SK-N-MC (cell line): ENCODE measurements around the gene ERC2.

Experiments
- DNase-seq: peaks from one replicate; pipeline ENCODE4 v3.0.0-alpha.2; 2011; ENCODE audit warnings: low read depth, low spot score
- H3K27ac ChIP-seq: fragments of 200-600 bp; sonication (generic); 2 replicates; pipeline ENCODE4 v1.5.1; 2016; ENCODE audit warnings: mixed run types
- H3K36me3 ChIP-seq: fragments of 200-600 bp; sonication (generic); 2 replicates; pipeline ENCODE4 v1.6.1; 2017; ENCODE audit warnings: antibody characterized with exemption, low read length, mixed read lengths; ENCODE audit not compliant: insufficient read depth
- H3K4me3 ChIP-seq: fragments of 200-600 bp; sonication (generic); 2 replicates; pipeline ENCODE4 v1.5.1; 2016
- H3K9ac ChIP-seq: fragments of 200-600 bp; sonication (generic); 2 replicates; pipeline ENCODE4 v1.8.0; 2017; ENCODE audit warnings: mixed run types, mixed read lengths; ENCODE audit not compliant: insufficient read length
- H3K9me3 ChIP-seq: fragments of 200-600 bp; sonication (generic); 2 replicates; pipeline ENCODE4 v1.6.1; 2017; ENCODE audit warnings: low read depth, mild to moderate bottlenecking, antibody characterized with exemption, low read length, moderate library complexity, mixed read lengths
- EZH2 ChIP-seq: fragments of 200-600 bp; sonication (generic); IDR thresholded peaks from one replicate; pipeline ENCODE4 v1.6.1; 2017; ENCODE audit warnings: antibody characterized with exemption
- FOXP2 ChIP-seq: optimal IDR thresholded peaks from 2 replicates; pipeline ENCODE3; 2011; ENCODE audit warnings: mild to moderate bottlenecking, moderate library complexity; ENCODE audit not compliant: insufficient read depth; ENCODE audit errors: extremely low read length, control extremely low read depth
- POLR2AphosphoS5 ChIP-seq: IDR thresholded peaks from 2 replicates; pipeline ENCODE4 v1.6.1; 2012; ENCODE audit warnings: mild to moderate bottlenecking, low read depth, low read length, borderline replicate concordance

ERC2 gene

DNA sequence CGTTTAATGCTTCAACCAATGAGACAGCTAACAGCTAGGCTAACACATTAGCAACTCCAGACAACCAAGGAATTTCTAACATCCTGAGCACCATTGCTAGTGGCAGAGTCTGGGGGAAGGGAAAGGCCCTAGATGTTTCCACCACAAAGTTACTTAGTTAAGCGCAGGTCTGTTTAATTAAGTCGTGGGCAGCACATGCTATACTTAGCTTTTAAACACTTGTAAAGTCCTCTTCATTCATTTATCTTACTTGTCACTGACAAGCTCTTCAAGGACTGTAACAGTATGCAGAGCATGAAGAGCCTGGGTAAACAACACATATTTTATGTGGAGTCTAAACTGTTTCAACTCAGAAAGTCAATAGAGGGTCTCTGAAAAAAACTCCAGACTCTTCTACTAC, 760.0 kb downstream of the ERC2 start:
- H3K4me3 ChIP-seq: no peak overlapping the region
- H3K36me3 ChIP-seq: no peaks in the 10 kb centered on the region
- no peak overlapping the region for H3K9ac ChIP-seq
- no peaks in the 10 kb centered on the region for H3K9me3 ChIP-seq
- DNase-seq: no peak
- H3K27ac ChIP-seq: no peak overlapping the region
- no peak for TF ChIP-seq FOXP2
- TF ChIP-seq EZH2: no peak
- TF ChIP-seq POLR2AphosphoS5: no peak

DNA sequence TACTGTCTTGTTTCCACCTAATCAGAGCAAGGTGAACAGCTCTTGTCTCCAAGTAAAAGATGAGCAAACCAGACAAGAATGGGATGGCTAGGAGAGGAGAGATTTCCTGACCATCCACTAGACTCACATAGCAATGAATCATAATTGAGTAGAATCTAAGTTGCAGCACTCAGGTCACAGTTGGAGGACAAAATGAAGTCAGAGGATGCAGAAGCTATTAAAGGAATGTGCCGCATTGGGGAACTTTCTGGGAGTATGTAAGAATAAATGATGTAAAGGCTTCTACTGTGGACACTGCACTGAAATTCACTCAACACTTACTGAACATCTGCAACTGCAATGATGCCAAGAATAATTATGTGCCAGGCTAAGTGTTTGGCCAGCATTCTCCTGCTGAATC, 763.7 kb downstream of the ERC2 start:
- no peaks in the 10 kb centered on the region for H3K9me3 ChIP-seq
- no peak for TF ChIP-seq POLR2AphosphoS5
- no peak for TF ChIP-seq EZH2
- no peak for DNase-seq
- no peaks in the 10 kb centered on the region for H3K36me3 ChIP-seq
- H3K9ac ChIP-seq: no peak overlapping the region
- no peak overlapping the region for H3K4me3 ChIP-seq
- H3K27ac ChIP-seq: no peak overlapping the region

DNA sequence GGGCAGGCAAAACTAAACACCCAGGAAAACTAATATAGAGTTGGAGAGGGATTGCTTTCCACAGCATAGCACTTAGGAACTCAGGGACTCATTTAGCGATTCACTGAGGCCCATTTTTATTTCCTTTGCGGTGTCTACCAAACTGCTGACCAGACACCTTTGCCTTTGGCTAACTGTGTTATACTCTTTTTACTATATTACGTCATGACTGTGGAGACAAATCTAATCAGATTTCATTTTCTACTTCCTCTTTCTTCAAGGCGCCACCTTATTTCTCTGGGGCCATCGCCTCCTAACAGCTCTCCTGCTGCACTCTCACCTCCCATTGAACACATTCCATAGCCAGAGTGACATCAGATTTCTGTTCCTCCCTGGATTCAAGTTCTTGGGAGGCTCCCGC, 765.4 kb downstream of the ERC2 start:
- Histone ChIP-seq H3K9me3 (no peaks in the 10 kb centered on the region), H3K9ac (no peak overlapping the region), H3K4me3 (no peak overlapping the region), H3K36me3 (no peaks in the 10 kb centered on the region), H3K27ac (no peak overlapping the region)
- TF ChIP-seq EZH2: no peak
- TF ChIP-seq POLR2AphosphoS5: no peak
- no peak for TF ChIP-seq FOXP2
- DNase-seq: no peak

DNA sequence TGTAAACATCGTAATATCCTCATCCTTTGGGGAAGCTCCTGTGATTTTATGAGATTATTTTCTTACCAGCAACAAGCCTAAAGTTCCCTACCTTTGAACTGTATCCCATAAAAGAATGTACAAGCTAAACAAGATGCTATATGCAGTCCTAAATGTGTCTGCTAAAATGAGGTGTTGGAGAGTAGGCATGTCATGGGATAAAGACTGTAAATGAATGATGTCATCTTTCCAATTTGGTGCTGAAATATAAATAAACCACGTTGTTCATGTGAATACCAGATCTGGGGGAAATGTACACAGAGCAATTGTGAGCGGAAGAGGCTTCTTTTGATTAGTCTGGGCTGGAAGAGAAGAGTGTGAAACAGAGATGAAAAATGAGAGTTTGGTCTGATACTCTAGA, 766.3 kb downstream of the ERC2 start:
- DNase-seq: no peak
- TF ChIP-seq FOXP2: no peak
- no peak for TF ChIP-seq POLR2AphosphoS5
- TF ChIP-seq EZH2: no peak
- H3K27ac ChIP-seq: no peak overlapping the region
- H3K9ac ChIP-seq: no peak overlapping the region
- no peak overlapping the region for H3K4me3 ChIP-seq
- no peaks in the 10 kb centered on the region for H3K9me3 ChIP-seq
- no peaks in the 10 kb centered on the region for H3K36me3 ChIP-seq

DNA sequence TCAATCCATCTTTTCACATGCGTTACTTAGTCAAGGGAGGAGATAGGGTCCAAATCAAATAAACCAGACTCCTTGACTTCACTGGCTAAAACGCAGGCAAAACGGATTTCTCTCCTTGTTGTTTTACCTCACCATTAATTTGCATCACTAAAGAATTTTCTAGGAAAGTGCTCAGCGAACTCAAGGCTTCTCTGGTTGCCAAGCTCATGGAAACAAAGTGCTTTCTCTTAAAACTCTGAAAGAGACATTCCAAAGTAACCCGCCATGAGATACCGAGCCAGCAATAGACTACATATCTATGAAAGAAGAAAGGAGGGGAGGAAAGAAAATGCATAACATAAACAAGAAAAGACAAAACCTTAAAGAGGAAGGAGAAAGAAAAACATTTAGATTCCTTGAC, 769.4 kb downstream of the ERC2 start:
- Histone ChIP-seq H3K9ac (no peak overlapping the region), H3K9me3 (no peaks in the 10 kb centered on the region), H3K27ac (no peak overlapping the region), H3K4me3 (no peak overlapping the region), H3K36me3 (no peaks in the 10 kb centered on the region)
- TF ChIP-seq POLR2AphosphoS5 (no peak), FOXP2 (no peak), EZH2 (no peak)
- no peak for DNase-seq

DNA sequence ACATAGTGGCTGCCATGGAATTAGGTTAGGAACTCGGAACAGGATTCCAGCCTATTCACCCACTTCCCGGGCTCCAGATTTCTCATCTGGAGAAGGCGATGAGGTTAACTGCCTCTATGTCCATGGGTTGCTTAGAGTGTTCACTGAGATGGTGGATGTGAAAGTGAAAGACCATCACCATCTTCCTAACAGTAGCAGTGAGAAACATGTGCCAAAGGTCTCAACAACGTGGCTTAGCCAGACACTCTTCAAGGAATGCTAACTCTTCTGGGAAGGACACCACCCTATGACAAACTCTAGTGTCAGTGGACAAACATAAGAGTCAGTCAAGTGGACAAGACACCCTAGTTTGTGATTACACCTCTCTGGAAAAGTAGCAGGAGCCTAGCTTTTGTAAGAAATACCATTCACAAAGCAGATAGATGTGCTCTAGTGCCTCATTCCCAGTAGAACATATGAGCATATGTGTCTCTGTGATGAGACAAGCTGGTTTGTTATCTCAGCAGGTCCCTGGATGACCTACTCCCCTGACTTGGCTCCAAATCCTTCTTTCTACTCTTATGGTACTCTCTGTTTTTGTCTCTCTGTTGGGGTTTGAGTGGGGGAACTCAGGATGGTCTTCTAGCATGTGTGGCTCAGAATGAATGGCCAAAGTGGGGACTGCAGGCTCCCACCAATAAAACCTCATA, 770.9 kb downstream of the ERC2 start:
- H3K9me3 ChIP-seq: no peaks in the 10 kb centered on the region
- no peak overlapping the region for H3K4me3 ChIP-seq
- TF ChIP-seq EZH2 (no peak), FOXP2 (no peak), POLR2AphosphoS5 (no peak)
- H3K9ac ChIP-seq: no peak overlapping the region
- DNase-seq: no peak
- H3K36me3 ChIP-seq: no peaks in the 10 kb centered on the region
- no peak overlapping the region for H3K27ac ChIP-seq

DNA sequence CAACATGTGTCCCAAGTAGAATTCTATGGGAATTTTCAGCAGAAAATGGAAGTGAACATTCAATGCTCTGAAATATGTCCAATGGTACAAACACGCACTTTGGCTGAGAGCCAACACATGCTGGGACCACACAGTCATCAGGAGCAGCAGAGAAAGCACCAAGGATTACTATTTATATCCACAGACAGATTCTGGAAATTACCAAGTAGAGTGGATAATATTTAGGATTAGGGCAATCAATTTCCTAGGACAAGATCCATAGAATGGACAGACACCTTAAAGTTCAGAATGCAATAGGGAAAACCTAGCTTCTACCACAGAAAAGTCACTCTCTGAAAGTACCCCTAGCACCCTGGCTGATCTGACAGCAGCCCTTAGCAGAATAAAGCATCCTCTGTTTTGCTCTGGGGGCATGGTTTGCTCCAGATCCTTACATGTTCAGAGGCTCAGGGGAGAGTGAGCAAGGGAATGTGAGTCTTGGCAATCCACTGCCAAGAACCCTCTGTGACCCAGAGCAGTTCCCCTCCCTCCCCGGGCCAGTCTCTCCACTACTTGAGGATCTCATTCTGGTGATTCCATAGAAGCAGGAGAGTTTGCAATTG, 775.2 kb downstream of the ERC2 start:
- no peak for TF ChIP-seq FOXP2
- no peak for TF ChIP-seq EZH2
- no peak for TF ChIP-seq POLR2AphosphoS5
- no peaks in the 10 kb centered on the region for H3K36me3 ChIP-seq
- no peak overlapping the region for H3K27ac ChIP-seq
- H3K9ac ChIP-seq: no peak overlapping the region
- DNase-seq: no peak
- H3K4me3 ChIP-seq: no peak overlapping the region
- H3K9me3 ChIP-seq: no peaks in the 10 kb centered on the region

DNA sequence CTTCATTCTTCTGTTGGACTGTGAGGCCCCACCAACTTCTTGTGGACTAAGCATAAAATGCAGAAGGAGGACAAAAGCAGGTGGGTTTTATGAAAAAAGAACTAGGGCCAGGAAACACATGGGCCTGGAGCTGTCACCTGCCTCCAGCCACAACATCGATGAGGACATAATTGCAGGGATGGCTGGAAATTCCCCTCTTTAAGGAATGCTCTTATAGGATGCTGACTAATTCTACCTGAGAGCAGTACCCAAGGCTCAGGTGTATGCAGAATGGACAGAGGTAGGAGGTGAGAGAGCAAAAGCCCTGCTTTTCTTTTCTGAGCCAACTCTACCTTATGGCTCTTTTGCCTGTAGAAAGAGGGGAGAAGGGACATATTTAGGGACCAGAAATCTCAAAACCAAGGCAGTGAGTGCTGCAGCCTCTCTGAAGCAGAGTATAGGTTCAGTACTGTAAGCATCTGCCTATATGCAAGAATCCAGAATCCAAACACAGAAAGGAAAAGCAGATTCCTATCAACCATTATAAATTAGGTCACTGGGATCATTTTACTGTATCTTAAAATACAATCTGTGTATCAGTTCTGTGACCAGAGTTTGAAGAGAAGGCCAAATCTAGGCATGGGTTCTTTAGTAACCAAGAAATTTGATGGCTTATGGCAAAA, 775.8 kb downstream of the ERC2 start:
- no peak overlapping the region for H3K9ac ChIP-seq
- no peaks in the 10 kb centered on the region for H3K9me3 ChIP-seq
- no peak overlapping the region for H3K27ac ChIP-seq
- H3K36me3 ChIP-seq: no peaks in the 10 kb centered on the region
- TF ChIP-seq FOXP2 (no peak), EZH2 (no peak), POLR2AphosphoS5 (no peak)
- H3K4me3 ChIP-seq: no peak overlapping the region
- no peak for DNase-seq
